Esophagus muscularis mucosa (tissue), 4 donors: ENCODE results near the gene TMUB1. TPM values are rescaled to one million over a fixed set of nuclear protein-coding genes. Genes with fewer than 3 reads are reported as not detected.

ENCODE experiments used
- DNase-seq: peaks from one replicate; pipeline ENCODE4 v3.0.0-alpha.2; 2017; ENCODE audit errors: extremely low spot score
- H3K27ac ChIP-seq, 4 donors: fragments of 200-600 bp; sonication (generic); replicated peaks in 1 of 4; 1 replicate in 3 of 4; 2 replicates in 1 of 4; pipeline ENCODE4 v1.5.1; 2016 to 2019; ENCODE audit warnings: mild to moderate bottlenecking in 1 of 4
- H3K27me3 ChIP-seq, 4 donors: fragments of 200-600 bp; sonication (generic); one replicate each; pipeline versions ENCODE4 v1.5.1 to v1.6.0; 2016 to 2019
- H3K36me3 ChIP-seq, 4 donors: fragments of 200-600 bp; sonication (generic); one replicate each; pipeline ENCODE4 v1.5.1; 2016 to 2019
- H3K4me1 ChIP-seq, 4 donors: fragments of 200-600 bp; sonication (generic); one replicate each; pipeline ENCODE4 v1.5.1; 2016 to 2019
- H3K4me3 ChIP-seq, 4 donors: fragments of 200-600 bp; sonication (generic); 1 replicate in 2 of 4; 2 replicates in 2 of 4; pipeline ENCODE4 v1.5.1; 2016 to 2019; ENCODE audit warnings: mild to moderate bottlenecking in 4 of 4, moderate library complexity in 1 of 4
- H3K9me3 ChIP-seq, 4 donors: fragments of 200-600 bp; sonication (generic); 1 replicate in 3 of 4; 2 replicates in 1 of 4; pipeline ENCODE4 v1.5.1; 2016 to 2019
- CTCF ChIP-seq, 3 experiments: fragments of 200-600 bp in 2 of 3; fragments of 450-650 bp in 1 of 3; sonication (generic) in 2 of 3; IDR thresholded peaks; one replicate each; pipeline ENCODE4 v1.5.1; 2017 to 2019; ENCODE audit warnings: antibody characterized with exemption in 3 of 3, mild to moderate bottlenecking in 2 of 3, moderate library complexity in 1 of 3
- EP300 ChIP-seq: sonication (generic); formaldehyde crosslinking; IDR thresholded peaks from one replicate; pipeline ENCODE4 v1.6.1; 2017; ENCODE audit warnings: antibody characterized with exemption
- POLR2A ChIP-seq: fragments of 450-650 bp; IDR thresholded peaks from one replicate; pipeline ENCODE4 v1.6.1; 2017; ENCODE audit warnings: antibody characterized with exemption, moderate library complexity, mild to moderate bottlenecking, low read depth
- POLR2AphosphoS5 ChIP-seq, 2 donors: sonication (generic); formaldehyde crosslinking; IDR thresholded peaks; one replicate each; pipeline ENCODE4 v1.6.1; 2017; ENCODE audit warnings: antibody characterized with exemption in 2 of 2
- WGBS: methylation state at CpG from one replicate; pipeline ENCODE4 v1.1.5; 2018; 5-methylcytosine and 5-hydroxymethylcytosine counted together
- intact Hi-C: fragments of 100-400 bp; cut with DNase I; formaldehyde crosslinking; loops from one replicate; pipeline ENCODE4 v1.15.1; 2023
- total RNA-seq, 4 donors: library from RNA; depleted of rRNA; stranded (reverse); fragments of >200 nt; gene quantifications; one replicate each; pipeline versions ENCODE4 v1.1.0 to v1.2.1, GENCODE V29; 2016

The TMUB1 gene
- total RNA-seq, 4 donors from 2014 or later = 39.0 to 66.6 (median 51.4) TPM

DNA sequence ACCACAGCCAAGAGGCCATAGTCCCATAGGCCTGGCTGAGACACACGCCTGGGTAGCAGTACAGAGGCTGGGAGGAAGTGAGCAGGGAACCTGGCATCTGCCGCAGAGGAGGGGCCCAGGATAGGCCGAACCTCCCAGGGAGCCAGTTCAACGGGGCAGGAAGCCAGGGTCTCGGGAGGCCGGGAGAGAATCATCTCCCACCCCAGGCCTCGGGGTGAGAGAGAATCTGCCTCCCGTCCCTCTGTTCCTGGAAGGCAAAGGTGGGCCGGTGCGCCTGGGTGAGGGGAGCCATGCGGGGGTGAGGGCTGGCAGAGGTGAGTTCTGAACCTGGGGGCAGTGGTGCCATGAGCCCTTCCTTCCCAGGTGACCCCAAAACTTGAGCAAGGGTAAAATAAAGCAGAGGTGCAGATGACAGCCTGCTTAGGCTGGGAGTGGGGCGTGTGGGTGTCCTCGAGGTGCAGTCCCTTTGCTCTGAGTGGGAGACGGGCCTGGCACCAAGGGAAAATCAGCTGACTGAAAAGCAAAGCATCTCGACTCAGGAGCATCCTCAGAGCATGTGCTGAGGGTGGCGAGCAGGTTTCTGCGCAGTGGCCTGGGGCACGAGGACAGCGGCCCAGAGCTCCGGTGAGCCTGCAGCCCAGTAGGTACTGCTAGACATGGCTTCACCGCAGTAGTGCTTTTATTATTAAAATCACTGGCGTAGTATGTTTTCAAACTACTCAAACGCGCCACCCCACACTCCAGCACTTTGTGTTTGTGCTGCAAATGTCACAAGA lies 18.5 kb upstream of the TMUB1 start:
- Histone ChIP-seq H3K27me3 (no peaks in the 10 kb centered on the region), H3K4me1 (peaks cover 26 to 47% (median 32%) of the 10 kb centered on the region in 4 donors), H3K36me3 (peaks cover 0 to 6% (median 5%) of the 10 kb centered on the region in 4 donors), H3K9me3 (no peaks in the 10 kb centered on the region), H3K27ac (peak overlapping the region in 1 of 4 donors; percentile 12), H3K4me3 (no peak overlapping the region)
- no peak for TF ChIP-seq EP300
- TF ChIP-seq CTCF (IDR thresholded peaks at IDR 0.05) = no peak
- TF ChIP-seq POLR2AphosphoS5 (IDR thresholded peaks at IDR 0.05) = no peak
- TF ChIP-seq POLR2A = no peak
- DNase-seq = no peak
- 76% methylated on average over 21 of the region's 24 CpGs for WGBS
- intact Hi-C loops = no loop called here

- Histone ChIP-seq H3K4me1 (peaks cover 26 to 53% (median 34%) of the 10 kb centered on the region in 4 donors), H3K36me3 (peaks cover 0 to 13% (median 8%) of the 10 kb centered on the region in 4 donors), H3K9me3 (no peaks in the 10 kb centered on the region), H3K4me3 (no peak overlapping the region), H3K27ac (no peak overlapping the region), H3K27me3 (no peaks in the 10 kb centered on the region)
- 92% methylated on average over 2 of the region's 10 CpGs for WGBS
- intact Hi-C loops = no loop called here
- TF ChIP-seq POLR2A (no peak), CTCF (IDR thresholded peaks at IDR 0.05) (no peak), EP300 (no peak), POLR2AphosphoS5 (IDR thresholded peaks at IDR 0.05) (no peak)
- no peak for DNase-seq
These were observed 17.6 kb upstream of the TMUB1 start for GRCh38 chr7:151100921-151101320.

DNA sequence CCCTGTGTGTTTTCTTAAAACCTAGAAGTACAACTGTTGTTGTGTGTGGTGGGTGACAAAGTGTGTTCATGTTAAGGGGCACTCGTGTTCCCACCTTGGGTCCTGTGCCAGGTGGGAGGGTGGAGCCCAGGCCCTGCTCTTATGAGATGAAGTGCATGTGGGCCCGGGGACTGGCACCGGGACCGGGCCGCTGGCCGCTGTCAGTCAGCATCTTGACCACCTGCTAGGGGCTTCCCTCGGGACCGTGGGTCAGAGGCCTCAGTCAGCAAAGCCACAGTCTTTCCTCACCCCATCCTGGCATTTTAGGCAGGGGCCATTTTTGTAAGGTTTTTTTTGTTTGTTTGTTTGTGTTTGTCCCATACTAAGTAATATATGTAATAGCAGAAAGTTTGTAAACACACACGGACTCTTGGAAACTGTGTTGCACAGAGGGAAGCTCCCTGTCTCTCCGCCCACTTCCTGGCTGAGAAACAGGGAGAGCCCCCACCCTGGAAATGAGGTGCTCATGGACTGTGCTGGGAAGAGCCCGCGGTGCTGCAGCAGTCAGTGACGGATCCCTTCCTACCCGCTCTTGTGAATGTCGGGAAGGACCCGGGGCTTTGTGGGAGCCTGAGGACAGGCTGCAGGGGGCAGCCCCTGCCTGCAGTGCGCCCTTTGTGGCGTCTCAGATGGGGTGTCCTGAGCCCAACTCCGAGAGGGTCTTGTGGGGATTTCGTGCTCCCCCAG lies 16.4 kb upstream of the TMUB1 start:
- Histone ChIP-seq H3K4me1 (peaks cover 26 to 61% (median 40%) of the 10 kb centered on the region in 4 donors), H3K27me3 (no peaks in the 10 kb centered on the region), H3K36me3 (peaks cover 0 to 11% (median 7%) of the 10 kb centered on the region in 4 donors), H3K4me3 (no peak overlapping the region), H3K9me3 (no peaks in the 10 kb centered on the region), H3K27ac (no peak overlapping the region)
- TF ChIP-seq CTCF (IDR thresholded peaks at IDR 0.05) (no peak), EP300 (no peak)
- WGBS = 68% methylated on average over 11 of the region's 20 CpGs
- intact Hi-C loops = no loop called here
- no peak for DNase-seq

DNA sequence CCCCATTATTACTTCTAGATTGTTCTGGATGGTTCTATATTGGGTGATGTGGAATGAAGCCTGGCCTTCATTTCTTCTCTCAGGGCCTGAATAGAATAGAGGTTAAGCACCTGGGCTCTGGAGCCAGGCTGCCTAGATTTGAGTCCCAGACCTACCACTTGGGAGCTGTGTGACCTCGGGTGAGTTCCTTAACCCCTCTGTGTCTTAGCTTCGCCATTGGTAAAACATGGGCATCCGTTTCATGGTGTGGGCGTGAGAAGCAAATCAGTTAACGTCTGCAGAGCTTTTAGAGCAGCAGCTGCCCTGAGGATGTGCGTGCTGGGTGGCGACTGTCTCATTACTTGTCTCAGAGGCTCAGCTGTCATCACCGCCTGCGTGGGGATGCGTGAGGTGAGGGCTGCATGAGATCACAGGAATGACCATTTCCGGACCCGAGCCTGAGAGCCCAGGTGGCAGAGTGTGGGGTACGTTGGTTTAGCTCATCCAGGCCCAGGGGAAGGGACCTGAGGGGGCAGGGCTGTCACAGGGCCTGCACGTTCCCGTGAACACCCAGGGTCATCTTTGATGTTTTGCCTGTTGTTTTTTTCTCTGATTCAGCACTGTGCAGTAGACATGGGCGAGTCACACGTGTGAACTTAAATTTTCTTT lies 12.7 kb upstream of the TMUB1 start:
- TF ChIP-seq POLR2A (no peak), CTCF (IDR thresholded peaks at IDR 0.05) (no peak), EP300 (no peak), POLR2AphosphoS5 (IDR thresholded peaks at IDR 0.05) (no peak)
- 87% methylated on average over 17 of the region's 17 CpGs for WGBS
- H3K4me1 ChIP-seq = peaks cover 38 to 78% (median 51%) of the 10 kb centered on the region in 4 donors

More for the DNA sequence above, 12.7 kb upstream of the TMUB1 start:
- no peak for DNase-seq
- peaks cover 0 to 13% (median 9%) of the 10 kb centered on the region in 4 donors for H3K36me3 ChIP-seq
- H3K27ac ChIP-seq = no peak overlapping the region
- no peak overlapping the region for H3K4me3 ChIP-seq
- intact Hi-C loops = no loop called here
- no peaks in the 10 kb centered on the region for H3K9me3 ChIP-seq
- no peaks in the 10 kb centered on the region for H3K27me3 ChIP-seq
